K562 treated with DMSO at 1 percent for 48 hours (cell line): ENCODE measurements around the gene GPN2. TPM values are rescaled to one million over a fixed set of nuclear protein-coding genes. Genes with fewer than 3 reads are reported as not detected.

ENCODE experiments used
- total RNA-seq: library from RNA; unstranded; fragments of 300-600 nt; gene quantifications from 2 replicates; pipeline ENCODE4 v1.2.3, GENCODE V29; 2022; ENCODE audit warnings: low replicate concordance; ENCODE audit errors: extremely low read depth

The GPN2 gene
- not detected in 2 replicates for total RNA-seq

DNA sequence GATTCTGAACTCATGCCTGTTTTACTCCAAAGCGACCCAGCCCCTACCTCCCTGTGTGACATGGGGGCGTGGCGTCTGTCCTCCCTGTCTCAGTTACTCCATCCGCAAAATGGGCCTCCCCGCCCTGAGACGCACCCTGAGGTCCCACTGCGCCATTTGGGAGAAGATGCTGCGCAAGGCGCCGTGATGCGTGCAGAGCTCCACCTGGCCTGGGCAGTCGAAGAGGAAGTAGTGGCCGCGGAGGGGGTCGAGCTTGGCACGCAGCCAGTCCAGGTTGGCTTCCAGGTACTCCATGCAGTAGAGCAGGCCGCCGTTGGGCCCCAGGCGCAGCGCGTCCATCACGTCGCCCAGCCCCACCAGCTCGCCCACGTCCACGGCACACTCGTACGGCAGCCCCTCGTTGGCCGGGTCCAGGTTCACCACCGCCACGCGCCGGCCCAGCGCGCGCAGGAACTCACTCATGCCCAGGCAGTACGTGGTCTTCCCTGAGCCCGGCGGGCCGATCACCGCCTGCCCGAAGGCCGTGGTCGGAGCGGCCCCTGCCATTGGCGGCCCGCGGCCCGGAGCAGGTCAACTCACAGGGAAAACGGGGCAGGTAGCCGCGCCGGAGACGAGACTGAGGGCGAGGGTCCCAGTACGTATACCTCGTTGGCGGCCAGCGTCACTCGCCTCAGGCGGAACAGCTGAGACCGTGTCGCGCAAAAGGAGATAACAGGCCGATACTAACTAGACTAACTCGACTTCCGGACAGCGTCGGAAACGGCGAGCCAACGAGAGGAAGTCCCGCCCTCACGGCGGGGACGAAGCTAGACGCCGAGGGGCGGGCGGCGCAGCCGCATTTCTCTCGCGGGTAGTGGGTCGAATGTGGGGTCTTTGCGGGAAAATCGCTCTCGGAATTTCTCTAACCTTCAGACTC, at the start of gene GPN2:
Gene GPN2 (minus strand): TSS at position 733 of the 916 bp plus-strand sequence. CDS start 187 bp downstream, at position 546.

DNA sequence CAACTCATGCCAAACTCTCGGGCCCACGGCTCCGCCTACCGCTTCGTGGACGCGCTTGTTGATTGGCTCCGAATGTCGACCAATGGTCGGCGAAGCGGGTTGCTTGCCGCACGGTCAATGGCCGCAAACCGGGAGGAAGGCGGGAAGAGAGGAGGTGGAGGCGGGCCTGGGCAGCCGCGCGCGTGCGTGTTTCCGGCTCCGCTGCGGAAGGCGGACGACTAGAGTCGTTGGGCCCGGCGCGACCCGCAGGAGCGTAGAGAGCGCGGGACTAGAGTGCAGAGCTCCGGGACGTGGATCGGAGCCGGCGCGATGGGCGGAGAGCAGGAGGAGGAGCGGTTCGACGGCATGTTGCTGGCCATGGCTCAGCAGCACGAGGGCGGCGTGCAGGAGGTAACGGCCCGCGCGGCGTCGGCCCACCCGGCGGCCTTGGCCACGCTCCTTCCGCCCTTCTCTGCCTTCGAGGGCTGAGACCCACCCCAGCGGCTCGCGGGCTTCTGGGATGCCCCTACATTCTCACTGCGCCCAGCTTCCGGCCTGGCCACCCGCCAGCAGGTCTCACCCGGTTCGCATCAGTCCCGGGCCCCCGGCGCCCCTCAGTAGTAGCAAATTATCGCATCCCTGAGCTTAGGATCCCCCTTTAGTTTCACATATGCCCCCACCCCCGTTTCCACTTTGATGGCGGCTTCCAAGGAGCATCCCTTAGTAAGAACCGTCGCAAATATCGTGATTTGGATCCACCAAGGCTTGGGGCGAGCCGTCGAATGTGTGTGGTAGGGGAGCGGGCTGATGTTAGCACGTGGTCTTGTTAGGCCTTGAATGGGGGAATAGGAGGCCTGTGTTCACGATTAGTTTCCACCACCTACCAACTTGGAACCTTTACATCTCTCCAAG, 31.7 kb upstream of the GPN2 start, which contains the start of gene NUDC:
Gene NUDC (plus strand): TSS at position 204 of the 891 bp plus-strand sequence. CDS start 106 bp downstream, at position 310.

DNA sequence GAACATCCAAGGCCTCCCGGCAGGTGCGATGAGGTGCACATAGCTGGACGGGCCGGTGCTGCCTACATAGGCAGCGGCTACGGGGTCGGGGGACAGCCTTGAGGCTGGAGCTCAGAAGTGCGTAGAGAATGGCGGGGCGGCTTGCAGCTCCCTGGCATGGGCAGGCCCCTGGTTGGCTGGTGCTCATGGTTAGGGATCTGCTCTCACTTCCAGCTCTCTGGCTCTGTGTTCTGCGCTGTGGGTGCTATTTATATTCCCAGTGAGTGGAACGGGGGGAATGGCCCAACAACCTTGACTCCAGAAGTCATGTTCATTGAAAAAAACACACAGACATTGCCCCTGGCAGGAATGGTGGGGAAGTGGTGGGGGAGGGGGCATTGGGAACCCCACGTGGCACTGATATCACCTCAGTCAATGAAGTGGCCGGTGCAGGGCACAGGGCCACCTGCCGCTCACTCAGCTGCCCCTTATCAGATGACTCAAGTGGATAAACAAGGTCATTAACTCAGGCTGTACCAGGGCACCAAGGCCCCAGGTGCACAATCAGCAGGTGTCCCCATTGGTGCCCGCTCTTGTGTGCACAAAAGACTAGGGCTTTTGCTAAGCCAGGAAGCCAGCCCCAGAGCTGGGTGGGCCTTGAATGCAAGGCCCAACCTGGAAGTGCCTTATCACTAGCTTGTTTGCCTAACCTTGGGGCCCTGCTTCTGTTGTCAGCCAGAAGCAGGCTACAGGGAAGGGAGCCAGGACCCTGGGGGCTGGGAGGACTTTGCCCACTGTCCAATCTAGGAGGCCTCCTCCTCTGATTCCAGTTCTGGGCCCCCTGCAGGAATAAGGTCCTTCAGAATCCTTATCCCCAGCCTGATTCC, 23.9 kb upstream of the GPN2 start, which contains the start of gene NR0B2:
Gene NR0B2 (minus strand): TSS at position 222 of the 866 bp plus-strand sequence. CDS start 35 bp downstream, at position 187.

DNA sequence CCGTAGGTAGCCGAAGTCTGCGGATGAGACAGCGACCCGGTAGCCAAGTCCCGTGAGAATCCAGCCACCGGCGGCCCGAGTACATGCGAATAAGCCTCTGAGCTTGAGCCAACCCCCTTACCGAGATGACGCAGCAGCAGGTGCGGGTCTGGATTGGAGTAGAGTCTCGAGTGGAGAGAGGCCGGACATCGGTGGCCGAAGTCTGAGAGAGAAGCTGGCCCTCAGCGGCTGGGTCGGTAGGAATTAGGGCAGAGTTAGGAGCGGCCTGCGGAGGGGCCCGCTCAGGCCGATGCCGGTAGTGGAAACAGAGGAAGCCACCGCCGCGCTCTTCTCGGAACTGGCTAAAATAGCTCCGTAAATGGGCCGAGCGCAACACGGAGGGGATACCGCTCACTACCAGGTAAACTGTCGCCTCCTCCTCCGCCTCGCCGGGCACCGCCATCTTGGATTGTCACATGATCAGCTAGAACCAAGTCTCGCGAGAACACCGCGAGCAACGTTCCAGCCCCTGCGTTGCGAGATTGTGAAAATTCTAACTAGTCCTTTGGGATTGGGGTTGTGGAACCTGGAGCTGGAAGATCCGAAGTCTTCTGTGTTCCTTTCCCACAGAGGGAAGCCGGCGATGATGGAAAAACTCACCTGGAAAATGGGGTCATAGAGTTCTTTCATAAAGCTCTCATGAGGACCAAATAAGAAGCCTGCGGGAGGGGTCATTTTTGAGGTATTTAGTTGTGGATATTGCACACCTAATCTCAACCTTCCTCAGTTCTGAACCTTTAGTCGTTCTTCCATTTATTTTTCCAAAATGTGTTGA, 10.1 kb upstream of the GPN2 start, which contains the start of gene GPATCH3:
Gene GPATCH3 (minus strand): TSS at position 467 of the 814 bp plus-strand sequence. CDS start 25 bp downstream, at position 442.

DNA sequence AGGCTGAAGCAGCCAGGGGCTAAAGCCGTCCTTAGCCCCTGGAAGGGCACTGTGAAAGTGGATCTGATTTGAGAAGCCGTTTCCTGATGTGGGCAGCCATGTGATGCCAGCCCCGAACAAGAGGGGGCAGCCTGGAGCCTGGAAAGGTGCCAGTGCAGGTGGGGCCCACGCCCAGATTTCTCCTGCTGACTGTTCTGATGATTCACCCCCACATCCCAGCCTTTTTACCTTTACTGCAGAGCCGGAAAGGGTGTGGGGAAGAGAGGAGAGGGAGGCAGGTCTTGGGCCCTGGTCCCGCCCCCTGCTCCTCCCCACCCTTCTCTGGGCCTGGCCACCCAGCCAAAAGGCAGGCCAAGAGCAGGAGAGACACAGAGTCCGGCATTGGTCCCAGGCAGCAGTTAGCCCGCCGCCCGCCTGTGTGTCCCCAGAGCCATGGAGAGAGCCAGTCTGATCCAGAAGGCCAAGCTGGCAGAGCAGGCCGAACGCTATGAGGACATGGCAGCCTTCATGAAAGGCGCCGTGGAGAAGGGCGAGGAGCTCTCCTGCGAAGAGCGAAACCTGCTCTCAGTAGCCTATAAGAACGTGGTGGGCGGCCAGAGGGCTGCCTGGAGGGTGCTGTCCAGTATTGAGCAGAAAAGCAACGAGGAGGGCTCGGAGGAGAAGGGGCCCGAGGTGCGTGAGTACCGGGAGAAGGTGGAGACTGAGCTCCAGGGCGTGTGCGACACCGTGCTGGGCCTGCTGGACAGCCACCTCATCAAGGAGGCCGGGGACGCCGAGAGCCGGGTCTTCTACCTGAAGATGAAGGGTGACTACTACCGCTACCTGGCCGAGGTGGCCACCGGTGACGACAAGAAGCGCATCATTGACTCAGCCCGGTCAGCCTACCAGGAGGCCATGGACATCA, 27.1 kb downstream of the GPN2 start, which contains the start of gene SFN:
Gene SFN (plus strand): TSS at position 369 of the 904 bp plus-strand sequence. CDS start 64 bp downstream, at position 433.

DNA sequence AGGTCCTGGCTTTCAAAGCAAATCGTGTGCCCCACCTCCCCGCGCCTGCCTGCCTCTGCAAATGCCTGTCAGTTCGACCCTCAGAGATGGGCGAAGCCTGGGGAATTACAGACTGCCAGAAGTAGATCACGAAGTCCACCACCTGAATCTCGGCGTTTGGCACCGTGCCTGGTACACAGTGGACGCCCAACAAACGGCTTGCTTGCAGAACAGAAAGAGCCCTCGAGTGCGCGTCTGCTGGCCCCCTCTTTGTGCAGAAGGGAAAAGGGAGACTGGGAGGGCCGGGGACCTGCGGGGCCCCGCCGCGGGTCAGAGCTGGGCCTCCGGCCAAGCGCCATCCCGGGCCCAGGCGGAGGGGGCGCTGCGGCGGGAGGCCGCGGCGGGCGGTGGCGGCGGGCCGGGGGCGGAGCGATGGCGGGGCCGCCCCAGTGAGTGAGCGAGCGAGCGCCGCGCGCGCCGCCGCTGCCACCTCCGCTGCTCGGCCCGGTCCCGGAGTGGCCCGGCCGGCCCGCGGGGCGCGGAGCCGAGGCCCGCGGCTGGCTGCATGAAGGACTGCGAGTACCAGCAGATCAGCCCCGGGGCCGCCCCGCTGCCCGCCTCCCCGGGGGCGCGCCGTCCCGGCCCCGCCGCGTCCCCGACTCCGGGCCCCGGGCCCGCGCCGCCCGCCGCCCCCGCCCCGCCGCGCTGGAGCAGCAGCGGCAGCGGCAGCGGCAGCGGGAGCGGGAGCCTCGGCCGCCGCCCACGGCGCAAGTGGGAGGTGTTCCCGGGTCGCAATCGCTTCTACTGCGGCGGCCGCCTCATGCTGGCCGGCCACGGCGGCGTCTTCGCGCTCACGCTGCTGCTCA, 63.6 kb downstream of the GPN2 start, which contains the start of gene ZDHHC18:
Gene ZDHHC18 (plus strand): TSS at position 428 of the 845 bp plus-strand sequence. CDS start 117 bp downstream, at position 545.

Other genes with a start within 250 kb of the GPN2 start
- gene ARID1A, start 194.3 kb downstream of the GPN2 start, total RNA-seq, result not detected in 2 replicates
- gene PIGV, start 102.3 kb downstream of the GPN2 start, total RNA-seq, result not detected in 2 replicates
- 70.7 TPM in 1 of 2 replicates, not detected in the other for gene ZDHHC18, start 63.6 kb downstream of the GPN2 start, total RNA-seq
- not detected in 2 replicates for gene SFN, start 27.1 kb downstream of the GPN2 start, total RNA-seq
- gene GPATCH3, start 10.2 kb upstream of the GPN2 start, total RNA-seq, result not detected in 2 replicates
- gene NR0B2, start 23.7 kb upstream of the GPN2 start, total RNA-seq, result not detected in 2 replicates
- not detected in 2 replicates for gene NUDC, start 31.5 kb upstream of the GPN2 start, total RNA-seq
- not detected in 2 replicates for gene KDF1, start 70.2 kb upstream of the GPN2 start, total RNA-seq
- not detected in 2 replicates for gene TRNP1, start 103.4 kb upstream of the GPN2 start, total RNA-seq
- not detected in 2 replicates for gene TENT5B, start 122.6 kb upstream of the GPN2 start, total RNA-seq